Measurements from ENCODE around the gene NRAP. TPM values are rescaled to one million over a fixed set of nuclear protein-coding genes. Genes with fewer than 3 reads are reported as not detected.

The NRAP gene
- total RNA-seq, 1 experiment from 2014 or later, result not detected

DNA sequence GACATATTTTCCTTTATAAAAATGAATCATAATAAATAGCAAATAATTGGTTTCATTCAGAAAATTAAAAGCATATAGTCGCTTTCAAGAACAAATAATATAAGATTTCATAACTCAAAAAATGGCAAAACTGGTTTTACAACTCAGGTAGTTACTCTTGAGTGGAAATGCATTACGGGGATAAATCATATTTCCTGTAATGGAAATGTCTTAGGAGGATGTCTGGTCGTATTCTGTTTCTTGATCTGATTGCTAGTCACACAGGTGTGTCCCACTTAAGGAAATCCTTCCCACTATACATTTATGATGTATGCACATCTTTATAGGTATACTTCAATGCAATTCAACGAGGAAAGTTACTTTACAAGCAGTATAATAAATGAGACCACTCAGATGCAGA lies 20.7 kb downstream of the NRAP start:
- Histone ChIP-seq H3K9me3 (ENCODE audit: insufficient read depth, low read depth) (no peaks in the 10 kb centered on the region), H3K4me1 (replicated peaks; ENCODE audit: insufficient read depth) (no peaks in the 10 kb centered on the region; the same call in 1 of the 2 replicates), H3K4me2 (peak overlapping the region; percentile 26; the same call in 1 of the 2 replicates), H2AFZ (no peak overlapping the region), H3K9me2 (ENCODE audit: insufficient read depth) (no peaks in the 10 kb centered on the region), H3K4me3 (no peak overlapping the region), H3K36me3 (ENCODE audit: low read depth) (no peaks in the 10 kb centered on the region), H4K20me1 (ENCODE audit: insufficient read depth) (no peaks in the 10 kb centered on the region), H3K79me2 (ENCODE audit: low read depth) (no peaks in the 10 kb centered on the region), H3F3A (ENCODE audit: insufficient read depth, low read depth) (no peaks in the 10 kb centered on the region), H3K27ac (no peak overlapping the region), H3K27me3 (ENCODE audit: insufficient read depth, low read depth) (peaks cover 32% of the 10 kb centered on the region)
- TF ChIP-seq, protein P1, sequence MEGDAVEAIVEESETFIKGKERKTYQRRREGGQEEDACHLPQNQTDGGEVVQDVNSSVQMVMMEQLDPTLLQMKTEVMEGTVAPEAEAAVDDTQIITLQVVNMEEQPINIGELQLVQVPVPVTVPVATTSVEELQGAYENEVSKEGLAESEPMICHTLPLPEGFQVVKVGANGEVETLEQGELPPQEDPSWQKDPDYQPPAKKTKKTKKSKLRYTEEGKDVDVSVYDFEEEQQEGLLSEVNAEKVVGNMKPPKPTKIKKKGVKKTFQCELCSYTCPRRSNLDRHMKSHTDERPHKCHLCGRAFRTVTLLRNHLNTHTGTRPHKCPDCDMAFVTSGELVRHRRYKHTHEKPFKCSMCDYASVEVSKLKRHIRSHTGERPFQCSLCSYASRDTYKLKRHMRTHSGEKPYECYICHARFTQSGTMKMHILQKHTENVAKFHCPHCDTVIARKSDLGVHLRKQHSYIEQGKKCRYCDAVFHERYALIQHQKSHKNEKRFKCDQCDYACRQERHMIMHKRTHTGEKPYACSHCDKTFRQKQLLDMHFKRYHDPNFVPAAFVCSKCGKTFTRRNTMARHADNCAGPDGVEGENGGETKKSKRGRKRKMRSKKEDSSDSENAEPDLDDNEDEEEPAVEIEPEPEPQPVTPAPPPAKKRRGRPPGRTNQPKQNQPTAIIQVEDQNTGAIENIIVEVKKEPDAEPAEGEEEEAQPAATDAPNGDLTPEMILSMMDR (conservative IDR thresholded peaks at IDR 0.05), result no peak
- no peak for TF ChIP-seq EZH2 (IDR thresholded peaks at IDR 0.05; ENCODE audit: low read depth)
- CTCF ChIA-PET, result no interaction called here
- intact Hi-C loops (cut with micrococcal nuclease; ENCODE audit: unreplicated experiment), result no loop called here
- no peak for DNase-seq
- no TSS peak for BruUV-seq (replicated peaks)
- POLR2A ChIA-PET (ENCODE audit: unreplicated experiment), result no interaction called here

DNA sequence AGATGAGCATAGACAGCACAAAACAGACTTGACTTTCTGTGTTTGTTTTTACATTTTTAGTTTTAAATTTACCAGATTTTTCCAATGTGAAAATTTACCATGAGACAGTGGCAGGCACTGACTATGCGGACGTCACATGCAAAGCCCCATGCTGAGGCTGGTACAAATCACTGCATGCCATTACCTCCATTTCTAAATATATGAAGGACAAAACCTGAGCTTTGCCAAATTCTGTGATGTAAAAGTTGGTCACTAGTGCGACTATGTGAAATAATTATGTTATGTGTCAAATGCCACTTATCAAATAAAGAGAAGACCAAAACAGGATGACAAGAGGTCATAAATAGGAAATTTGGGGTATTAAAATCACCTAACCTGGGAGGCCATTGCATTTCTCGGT lies 22.1 kb downstream of the NRAP start:
- no peak for DNase-seq
- intact Hi-C loops (cut with micrococcal nuclease; ENCODE audit: unreplicated experiment), result no loop called here
- POLR2A ChIA-PET (ENCODE audit: unreplicated experiment), result no interaction called here
- H3K79me2 ChIP-seq (ENCODE audit: low read depth), result no peaks in the 10 kb centered on the region
- no peaks in the 10 kb centered on the region; the same call in 1 of the 2 replicates for H3K4me1 ChIP-seq (replicated peaks; ENCODE audit: insufficient read depth)
- no peak for TF ChIP-seq EZH2 (IDR thresholded peaks at IDR 0.05; ENCODE audit: low read depth)
- no peak overlapping the region for H2AFZ ChIP-seq
- no peaks in the 10 kb centered on the region for H3K9me2 ChIP-seq (ENCODE audit: insufficient read depth)
- H3K4me3 ChIP-seq, result no peak overlapping the region
- H3K36me3 ChIP-seq (ENCODE audit: low read depth), result no peaks in the 10 kb centered on the region
- no peak overlapping the region for H3K4me2 ChIP-seq
- CTCF ChIA-PET, result no interaction called here
- BruUV-seq (replicated peaks), result no TSS peak
- no peaks in the 10 kb centered on the region for H3K9me3 ChIP-seq (ENCODE audit: insufficient read depth, low read depth)
- H4K20me1 ChIP-seq (ENCODE audit: insufficient read depth), result no peaks in the 10 kb centered on the region
- no peaks in the 10 kb centered on the region for H3F3A ChIP-seq (ENCODE audit: insufficient read depth, low read depth)
- H3K27ac ChIP-seq, result no peak overlapping the region
- peaks cover 32% of the 10 kb centered on the region for H3K27me3 ChIP-seq (ENCODE audit: insufficient read depth, low read depth)

DNA sequence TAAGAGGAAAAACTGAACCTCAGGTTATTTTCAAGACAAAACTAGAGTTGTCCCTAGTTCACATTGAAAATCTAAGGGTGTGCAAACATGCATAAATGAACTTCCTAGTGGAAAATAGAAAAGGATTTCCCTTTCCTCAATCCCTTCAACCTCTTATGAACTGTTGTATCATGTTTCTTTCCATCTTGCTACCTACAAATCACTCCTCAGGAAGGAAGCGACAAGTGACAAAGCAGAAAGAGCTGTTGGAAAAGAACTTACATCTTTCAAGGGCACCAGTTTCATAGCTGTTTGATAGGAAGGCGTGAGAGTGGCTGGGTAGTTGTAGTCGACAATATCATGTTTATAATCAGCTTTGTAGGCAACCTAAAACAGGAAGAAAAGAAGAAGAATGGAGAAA lies 23.9 kb downstream of the NRAP start:
- Histone ChIP-seq H3F3A (ENCODE audit: insufficient read depth, low read depth) (no peaks in the 10 kb centered on the region), H3K4me3 (no peak overlapping the region), H4K20me1 (ENCODE audit: insufficient read depth) (no peaks in the 10 kb centered on the region), H3K36me3 (ENCODE audit: low read depth) (no peaks in the 10 kb centered on the region), H3K4me1 (replicated peaks; ENCODE audit: insufficient read depth) (no peaks in the 10 kb centered on the region; the same call in 1 of the 2 replicates), H3K4me2 (no peak overlapping the region), H2AFZ (no peak overlapping the region), H3K27ac (no peak overlapping the region), H3K27me3 (ENCODE audit: insufficient read depth, low read depth) (peaks cover 32% of the 10 kb centered on the region), H3K79me2 (ENCODE audit: low read depth) (no peaks in the 10 kb centered on the region), H3K9me2 (ENCODE audit: insufficient read depth) (no peaks in the 10 kb centered on the region), H3K9me3 (ENCODE audit: insufficient read depth, low read depth) (no peaks in the 10 kb centered on the region)
- BruUV-seq (replicated peaks), result no TSS peak
- CTCF ChIA-PET, result no interaction called here
- intact Hi-C loops (cut with micrococcal nuclease; ENCODE audit: unreplicated experiment), result no loop called here
- no peak for TF ChIP-seq EZH2 (IDR thresholded peaks at IDR 0.05; ENCODE audit: low read depth)
- TF ChIP-seq, protein P1 (conservative IDR thresholded peaks at IDR 0.05), result no peak
- no peak for DNase-seq
- POLR2A ChIA-PET (ENCODE audit: unreplicated experiment), result no interaction called here

DNA sequence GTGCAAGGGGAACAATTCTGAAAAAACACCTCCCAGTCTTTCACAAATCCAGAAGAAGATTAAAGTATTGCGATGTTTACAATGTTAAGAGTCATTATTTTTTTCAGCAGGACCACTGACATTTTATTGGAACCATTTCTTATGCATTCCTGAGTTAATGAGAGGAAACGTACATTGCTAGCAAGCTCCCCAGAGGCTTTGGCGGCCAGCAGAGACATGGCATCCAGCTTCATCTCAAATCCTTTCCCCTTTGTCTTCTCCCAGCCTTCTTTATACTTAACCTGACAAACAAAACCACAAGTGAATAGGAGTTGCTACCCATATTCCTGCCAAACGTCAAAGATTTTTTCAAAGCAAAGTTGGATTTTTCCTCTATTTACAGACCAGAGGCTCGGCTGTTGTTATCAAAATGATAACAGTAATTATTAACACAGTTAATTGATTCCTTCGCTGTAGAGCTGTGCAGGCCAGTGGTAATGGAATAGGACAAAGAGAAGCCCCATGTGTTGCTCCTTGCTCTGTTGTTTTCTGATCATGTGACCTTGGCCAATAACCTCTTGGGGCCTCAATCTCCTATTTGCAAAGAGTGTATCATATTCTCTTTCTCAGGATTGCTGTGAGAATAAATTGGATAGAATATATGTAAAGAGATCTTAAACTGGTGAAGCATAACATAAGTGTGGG lies 32.0 kb downstream of the NRAP start:
- POLR2A ChIA-PET (ENCODE audit: unreplicated experiment), result no interaction called here
- Histone ChIP-seq H2AFZ (no peak overlapping the region), H3K4me1 (replicated peaks; ENCODE audit: insufficient read depth) (no peaks in the 10 kb centered on the region), H3K4me3 (no peak overlapping the region), H3K9me3 (ENCODE audit: insufficient read depth, low read depth) (no peaks in the 10 kb centered on the region), H3K9me2 (ENCODE audit: insufficient read depth) (no peaks in the 10 kb centered on the region), H3K4me2 (no peak overlapping the region), H3K79me2 (ENCODE audit: low read depth) (no peaks in the 10 kb centered on the region), H4K20me1 (ENCODE audit: insufficient read depth) (no peaks in the 10 kb centered on the region), H3K27ac (no peak overlapping the region), H3K27me3 (ENCODE audit: insufficient read depth, low read depth) (peaks cover 16% of the 10 kb centered on the region; the same call in 1 of the 2 replicates), H3F3A (ENCODE audit: insufficient read depth, low read depth) (no peaks in the 10 kb centered on the region), H3K36me3 (ENCODE audit: low read depth) (no peaks in the 10 kb centered on the region)
- BruUV-seq (replicated peaks), result no TSS peak
- TF ChIP-seq, protein P1 (conservative IDR thresholded peaks at IDR 0.05), result no peak
- no peak for TF ChIP-seq EZH2 (IDR thresholded peaks at IDR 0.05; ENCODE audit: low read depth)
- CTCF ChIA-PET, result no interaction called here
- DNase-seq, result no peak
- intact Hi-C loops (cut with micrococcal nuclease; ENCODE audit: unreplicated experiment), result no loop called here
